Cardiac muscle cell (in vitro differentiated cells and primary cell): ENCODE data around the gene TSC22D4. TPM values are rescaled to one million over a fixed set of nuclear protein-coding genes. Genes with fewer than 3 reads are reported as not detected.
"Not testable (repeated sequence)": the region's sequence is repeated elsewhere in the genome, so short reads cannot be mapped to it uniquely, and the experiment has no call there.

ENCODE experiments used
- DNase-seq, 2 donors: peaks; one replicate each; pipeline versions ENCODE4 v3.0.0 to v3.0.0-alpha.2; 2010 to 2017; ENCODE audit warnings: low read depth in 1 of 2, low spot score in 1 of 2
- H3K27ac ChIP-seq: fragments of 200-600 bp; sonication (generic); 2 replicates; pipeline ENCODE4 v1.5.1; 2016
- H3K27me3 ChIP-seq: fragments of 200-600 bp; sonication (generic); 2 replicates; pipeline ENCODE4 v1.6.0; 2016; ENCODE audit warnings: control low read depth
- H3K36me3 ChIP-seq: fragments of 200-600 bp; sonication (generic); 2 replicates; pipeline ENCODE4 v1.5.1; 2016; ENCODE audit warnings: control low read depth
- H3K4me1 ChIP-seq: fragments of 200-600 bp; sonication (generic); 2 replicates; pipeline ENCODE4 v1.8.1; 2017; ENCODE audit warnings: low read depth, mild to moderate bottlenecking, mixed run types
- H3K4me3 ChIP-seq: fragments of 200-600 bp; sonication (generic); 2 replicates; pipeline ENCODE4 v1.5.1; 2016; ENCODE audit warnings: mild to moderate bottlenecking
- H3K9me3 ChIP-seq: fragments of 200-600 bp; sonication (generic); 2 replicates; pipeline ENCODE4 v1.5.1; 2017; ENCODE audit warnings: low read depth, mild to moderate bottlenecking, control low read depth
- polyA plus RNA-seq: library from polyadenylated mRNA; unstranded; fragments of >200 nt; fragmentation: Nextera tagmentation; extraction: Ambion mirVana; gene quantifications from 2 replicates; pipeline ENCODE4 v1.2.1, GENCODE V29; 2016
- total RNA-seq: library from RNA; depleted of rRNA; stranded (reverse); fragments of >200 nt; gene quantifications from 2 replicates; pipeline ENCODE4 v1.2.3, GENCODE V29; 2016
- TF ChIP-seq, protein P1 (sequence below): IDR thresholded peaks from 2 replicates; pipeline ENCODE4 v1.5.1; 2012; ENCODE audit warnings: low read depth, mild to moderate bottlenecking, low read length

TSC22D4 gene
- total and polyA plus RNA-seq, 2 experiments from 2014 or later = 91.9 to 133 TPM

DNA sequence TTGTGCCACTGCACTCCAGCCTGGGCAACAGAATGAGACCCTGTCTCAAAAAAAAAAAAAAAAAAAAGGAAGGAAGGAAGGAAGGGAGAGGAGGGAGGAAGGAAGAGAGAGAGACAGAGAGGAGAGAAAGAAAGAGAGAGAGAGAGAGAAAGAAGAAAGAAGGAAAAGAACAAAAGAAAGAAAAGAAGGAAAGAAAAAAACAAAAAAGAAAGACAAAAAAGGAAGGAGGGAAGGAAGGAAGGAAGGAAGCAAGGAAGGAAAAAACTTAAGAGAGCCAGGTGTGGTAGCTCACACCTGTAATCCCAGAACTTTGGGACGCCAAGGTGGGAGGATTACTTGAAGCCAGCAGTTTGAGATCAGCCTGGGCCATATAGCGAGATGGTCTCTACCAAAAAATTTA is 14.2 kb downstream of the TSC22D4 start:
- H3K9me3 ChIP-seq = no peaks in the 10 kb centered on the region
- H3K27ac ChIP-seq = no peak overlapping the region
- TF ChIP-seq, protein P1, sequence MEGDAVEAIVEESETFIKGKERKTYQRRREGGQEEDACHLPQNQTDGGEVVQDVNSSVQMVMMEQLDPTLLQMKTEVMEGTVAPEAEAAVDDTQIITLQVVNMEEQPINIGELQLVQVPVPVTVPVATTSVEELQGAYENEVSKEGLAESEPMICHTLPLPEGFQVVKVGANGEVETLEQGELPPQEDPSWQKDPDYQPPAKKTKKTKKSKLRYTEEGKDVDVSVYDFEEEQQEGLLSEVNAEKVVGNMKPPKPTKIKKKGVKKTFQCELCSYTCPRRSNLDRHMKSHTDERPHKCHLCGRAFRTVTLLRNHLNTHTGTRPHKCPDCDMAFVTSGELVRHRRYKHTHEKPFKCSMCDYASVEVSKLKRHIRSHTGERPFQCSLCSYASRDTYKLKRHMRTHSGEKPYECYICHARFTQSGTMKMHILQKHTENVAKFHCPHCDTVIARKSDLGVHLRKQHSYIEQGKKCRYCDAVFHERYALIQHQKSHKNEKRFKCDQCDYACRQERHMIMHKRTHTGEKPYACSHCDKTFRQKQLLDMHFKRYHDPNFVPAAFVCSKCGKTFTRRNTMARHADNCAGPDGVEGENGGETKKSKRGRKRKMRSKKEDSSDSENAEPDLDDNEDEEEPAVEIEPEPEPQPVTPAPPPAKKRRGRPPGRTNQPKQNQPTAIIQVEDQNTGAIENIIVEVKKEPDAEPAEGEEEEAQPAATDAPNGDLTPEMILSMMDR = no peak
- H3K27me3 ChIP-seq = no peaks in the 10 kb centered on the region
- DNase-seq = no peak
- peaks cover 5% of the 10 kb centered on the region for H3K4me1 ChIP-seq
- H3K4me3 ChIP-seq = no peak overlapping the region
- H3K36me3 ChIP-seq = peaks cover 4% of the 10 kb centered on the region

DNA sequence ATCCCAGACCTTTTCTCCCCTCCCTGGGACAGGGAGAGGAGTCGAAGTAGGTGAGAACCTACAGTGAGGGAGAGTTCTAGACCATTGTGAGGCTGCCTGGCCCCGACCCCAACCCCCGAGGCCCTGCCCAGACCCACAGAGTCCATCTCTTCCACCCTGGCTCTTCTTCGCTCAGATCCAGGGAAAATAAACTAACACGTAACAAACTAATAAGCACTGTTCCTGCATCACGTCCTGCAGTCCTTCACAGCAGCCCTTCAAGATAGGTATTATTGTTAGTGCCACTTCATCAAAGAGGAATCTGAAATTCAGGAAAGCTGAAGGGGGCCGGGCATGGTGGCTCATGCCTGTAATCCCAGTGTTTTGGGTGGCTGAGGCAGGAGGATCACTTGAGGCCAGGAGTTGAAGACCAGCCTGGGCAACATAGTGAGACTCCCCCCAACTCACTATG is 14.8 kb downstream of the TSC22D4 start, which contains the start of gene SPACDR:
TSS of gene SPACDR (minus strand) at position 51 of the 451 bp plus-strand sequence. CDS start 235 bp downstream, outside the sequence.
- H3K4me3 ChIP-seq = no peak within 1 kb of the TSS

DNA sequence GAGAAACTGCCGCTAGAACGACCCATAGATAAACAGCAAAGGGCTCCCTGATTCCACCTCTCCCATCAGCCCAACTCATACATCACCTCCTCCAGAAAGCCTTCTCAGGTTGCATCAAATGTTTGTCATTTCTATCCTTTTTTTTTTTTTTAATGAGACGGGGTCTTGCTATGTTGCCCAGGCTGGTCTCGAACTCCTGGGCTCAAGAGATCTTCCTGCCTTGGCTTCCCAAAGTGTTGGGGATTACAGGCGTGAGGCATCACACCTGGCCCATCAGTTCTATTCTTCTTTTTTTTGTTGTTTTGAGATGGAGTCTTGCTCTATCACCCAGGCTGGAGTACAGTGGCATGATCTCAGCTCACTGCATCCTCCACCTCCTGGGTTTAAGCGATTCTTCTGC is 22.0 kb downstream of the TSC22D4 start:
- Histone ChIP-seq H3K27ac (no peak overlapping the region), H3K4me3 (no peak overlapping the region), H3K36me3 (no peaks in the 10 kb centered on the region), H3K4me1 (no peaks in the 10 kb centered on the region), H3K9me3 (no peaks in the 10 kb centered on the region), H3K27me3 (no peaks in the 10 kb centered on the region)
- DNase-seq = no peak
- TF ChIP-seq, protein P1 = no peak

More for the DNA sequence above, 14.8 kb downstream of the TSC22D4 start, which contains the start of gene SPACDR:
- H3K9me3 ChIP-seq = no peaks in the 10 kb centered on the region
- peaks cover 4% of the 10 kb centered on the region for H3K36me3 ChIP-seq
- no peak within 1 kb of the TSS for H3K27ac ChIP-seq
- DNase-seq = no peak
- no peaks in the 10 kb centered on the region for H3K4me1 ChIP-seq
- TF ChIP-seq, protein P1 = no peak
- no peaks in the 10 kb centered on the region for H3K27me3 ChIP-seq

DNA sequence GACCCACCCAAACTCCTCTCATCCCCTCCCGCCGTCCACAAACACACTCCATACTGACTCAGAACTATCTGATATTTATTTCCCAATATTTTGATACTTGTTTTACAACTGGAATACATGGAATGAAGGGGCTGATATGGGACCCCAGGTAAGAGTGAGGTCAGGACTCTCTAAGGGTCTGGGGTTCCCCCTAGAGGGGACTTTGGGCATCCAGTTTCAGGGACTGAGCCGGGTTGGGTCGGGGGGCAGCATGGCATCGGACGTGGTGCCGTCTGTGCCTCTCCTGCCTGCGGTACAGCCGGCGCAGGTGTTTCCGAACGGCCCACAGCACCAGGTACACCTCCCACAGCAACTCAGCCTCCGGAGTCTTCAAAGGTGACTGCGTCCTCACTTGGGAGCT is 22.5 kb downstream of the TSC22D4 start:
- H3K9me3 ChIP-seq = no peaks in the 10 kb centered on the region
- H3K36me3 ChIP-seq = no peaks in the 10 kb centered on the region
- DNase-seq = no peak
- H3K4me1 ChIP-seq = no peaks in the 10 kb centered on the region
- no peaks in the 10 kb centered on the region for H3K27me3 ChIP-seq
- no peak overlapping the region for H3K4me3 ChIP-seq
- H3K27ac ChIP-seq = peak overlapping the region; percentile 54
- TF ChIP-seq, protein P1 = no peak

DNA sequence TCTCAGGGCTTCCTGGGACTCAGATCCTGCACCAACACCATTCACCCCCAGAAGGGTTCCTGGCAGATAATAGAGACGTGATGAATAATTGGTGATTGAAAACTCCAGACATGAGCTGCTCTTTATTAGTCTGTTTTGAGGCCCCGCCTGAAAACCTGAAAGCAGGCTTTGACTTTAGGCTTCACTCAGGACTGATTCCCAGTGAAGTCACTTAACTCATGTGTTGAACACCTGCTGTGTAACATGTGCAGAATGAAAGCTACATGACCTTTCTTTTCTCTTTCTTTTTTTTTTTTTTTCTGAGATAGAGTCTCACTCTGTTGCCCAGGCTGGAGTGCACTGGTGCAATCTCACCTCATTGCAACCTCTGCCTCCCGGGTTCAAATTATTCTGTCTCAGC is 23.8 kb downstream of the TSC22D4 start:
- Histone ChIP-seq H3K4me1 (no peaks in the 10 kb centered on the region), H3K4me3 (no peak overlapping the region), H3K9me3 (no peaks in the 10 kb centered on the region), H3K36me3 (no peaks in the 10 kb centered on the region), H3K27me3 (no peaks in the 10 kb centered on the region), H3K27ac (no peak overlapping the region)
- no peak for DNase-seq
- TF ChIP-seq, protein P1 = no peak

DNA sequence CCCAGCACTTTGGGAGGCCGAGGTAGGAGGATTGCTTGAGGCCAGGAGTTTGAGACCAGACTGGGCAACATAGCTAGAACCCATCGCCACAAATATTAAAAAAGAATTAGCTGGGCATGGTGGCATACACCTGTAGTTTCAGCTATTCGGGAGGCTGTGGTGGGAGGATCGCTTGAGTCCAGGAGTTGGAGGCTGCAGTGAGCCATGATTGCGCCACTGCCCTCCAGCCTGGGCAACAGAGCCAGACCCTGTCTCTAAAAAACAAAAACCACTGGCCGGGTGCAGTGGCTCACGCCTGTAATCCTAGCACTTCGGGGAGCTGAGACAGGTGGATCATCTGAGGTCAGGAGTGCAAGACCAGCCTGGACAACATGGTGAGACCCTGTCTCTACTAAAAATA is 25.2 kb downstream of the TSC22D4 start:
- not testable (repeated sequence) for H3K4me3 ChIP-seq, H3K4me1 ChIP-seq, DNase-seq, H3K27me3 ChIP-seq, H3K9me3 ChIP-seq, H3K36me3 ChIP-seq, H3K27ac ChIP-seq
